C4-2B (cell line): ENCODE data around the gene TOR1AIP2.

ENCODE experiments used
- CTCF ChIP-seq: fragments of 450-650 bp; conservative IDR thresholded peaks from 2 replicates; pipeline ENCODE4 v1.5.1; 2017; ENCODE audit warnings: mild to moderate bottlenecking
- ZFX ChIP-seq: fragments of 450-650 bp; IDR thresholded peaks from 2 replicates; pipeline ENCODE4 v1.6.1; 2017

- no peak for TF ChIP-seq CTCF
- TF ChIP-seq ZFX, result no peak
These were observed 6.1 kb upstream of the TOR1AIP2 start for GRCh38 chr1:179883745-179884138.
